GM18951 (cell line): ENCODE measurements around the gene ARL3.
"Not testable (repeated sequence)": the region's sequence is repeated elsewhere in the genome, so short reads cannot be mapped to it uniquely, and the experiment has no call there.

Source experiments
- POLR2A ChIP-seq: IDR thresholded peaks from 4 replicates; pipeline ENCODE4 v1.6.1; 2011; ENCODE audit warnings: mild to moderate bottlenecking; ENCODE audit not compliant: insufficient read length, insufficient read depth; ENCODE audit errors: extremely low read depth
- in situ Hi-C: fragments of 300-500 bp; cut with MboI; formaldehyde crosslinking; loops from one replicate; pipeline ENCODE4 v1.12.0; 2022; ENCODE audit warnings: low sequenced_read_pairs, mixed read lengths, inconsistent platforms; ENCODE audit not compliant: unreplicated experiment

ARL3 gene, protein sequence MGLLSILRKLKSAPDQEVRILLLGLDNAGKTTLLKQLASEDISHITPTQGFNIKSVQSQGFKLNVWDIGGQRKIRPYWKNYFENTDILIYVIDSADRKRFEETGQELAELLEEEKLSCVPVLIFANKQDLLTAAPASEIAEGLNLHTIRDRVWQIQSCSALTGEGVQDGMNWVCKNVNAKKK

DNA sequence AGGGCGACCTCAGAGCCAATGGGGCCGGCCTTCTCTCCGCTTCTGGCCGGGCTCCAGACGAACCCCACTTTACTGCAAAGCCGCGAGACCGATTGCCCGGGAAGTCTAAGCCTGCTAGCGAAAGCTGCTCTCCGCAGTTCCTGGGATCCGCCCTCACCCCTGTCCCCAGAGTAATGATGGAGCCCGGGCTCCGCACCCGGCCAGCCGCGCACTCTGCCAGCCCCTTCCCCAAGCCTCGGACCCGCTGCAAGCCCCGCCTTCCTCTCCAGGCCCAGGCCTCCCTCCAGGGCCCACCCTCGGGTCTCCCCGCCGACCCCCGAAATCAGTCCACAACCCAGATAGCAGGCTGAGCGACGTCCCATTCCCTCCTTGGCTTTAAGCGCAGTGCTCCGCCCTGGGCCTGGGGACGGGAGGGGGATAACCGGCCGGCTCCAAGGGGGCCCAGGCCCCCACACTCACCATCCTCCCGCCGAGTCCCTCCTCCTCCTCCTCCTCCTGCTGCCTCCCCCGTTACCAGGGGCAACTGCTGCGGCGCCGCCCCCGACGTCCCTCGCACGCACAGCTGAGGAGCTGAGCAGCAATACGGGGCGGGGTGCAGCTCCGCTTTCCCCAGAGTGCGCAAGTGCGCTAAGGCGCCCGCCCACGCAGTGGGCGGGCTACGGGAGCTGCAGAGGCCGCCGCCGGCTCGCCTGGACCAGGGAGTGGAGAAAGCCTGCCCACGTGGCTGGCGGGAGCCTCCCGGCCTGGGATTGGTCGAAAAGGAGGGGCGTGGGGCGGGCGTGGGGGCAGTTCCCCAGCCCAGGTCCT is at the start of gene ARL3:
Gene ARL3 (minus strand): TSS at position 584 of the 807 bp plus-strand sequence. CDS start 122 bp downstream, at position 462.
- peak; percentile 61 for TF ChIP-seq POLR2A
- in situ Hi-C loops, result no loop called here

DNA sequence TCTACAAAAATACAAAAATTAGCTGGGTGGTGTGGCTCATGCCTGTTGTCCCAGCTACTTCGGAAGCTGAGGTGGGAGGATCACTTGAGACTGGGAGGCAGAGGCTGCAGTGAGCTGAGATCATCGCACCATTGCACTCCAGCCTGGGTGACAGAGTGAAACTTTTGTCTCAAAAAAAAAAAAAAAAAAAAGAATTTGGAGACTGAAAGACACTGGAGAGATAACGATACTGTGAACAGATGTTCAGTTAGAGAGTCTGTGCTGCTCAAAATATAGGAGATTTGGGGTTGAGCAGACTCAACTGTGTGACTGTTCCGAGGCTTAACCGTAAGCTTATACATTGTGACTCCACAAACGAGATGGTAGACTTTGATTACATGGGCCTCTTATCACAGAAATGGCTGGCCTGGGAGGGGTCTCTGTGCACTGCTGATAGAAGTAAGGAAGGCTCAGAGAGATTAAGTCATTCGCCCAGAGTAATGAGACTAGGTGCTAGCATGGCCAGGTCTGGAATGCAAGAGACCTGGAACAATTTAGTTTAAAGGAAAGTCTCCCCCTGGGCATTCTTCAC is 48.9 kb upstream of the ARL3 start:
- TF ChIP-seq POLR2A, result no peak
- in situ Hi-C loops, result no loop called here

DNA sequence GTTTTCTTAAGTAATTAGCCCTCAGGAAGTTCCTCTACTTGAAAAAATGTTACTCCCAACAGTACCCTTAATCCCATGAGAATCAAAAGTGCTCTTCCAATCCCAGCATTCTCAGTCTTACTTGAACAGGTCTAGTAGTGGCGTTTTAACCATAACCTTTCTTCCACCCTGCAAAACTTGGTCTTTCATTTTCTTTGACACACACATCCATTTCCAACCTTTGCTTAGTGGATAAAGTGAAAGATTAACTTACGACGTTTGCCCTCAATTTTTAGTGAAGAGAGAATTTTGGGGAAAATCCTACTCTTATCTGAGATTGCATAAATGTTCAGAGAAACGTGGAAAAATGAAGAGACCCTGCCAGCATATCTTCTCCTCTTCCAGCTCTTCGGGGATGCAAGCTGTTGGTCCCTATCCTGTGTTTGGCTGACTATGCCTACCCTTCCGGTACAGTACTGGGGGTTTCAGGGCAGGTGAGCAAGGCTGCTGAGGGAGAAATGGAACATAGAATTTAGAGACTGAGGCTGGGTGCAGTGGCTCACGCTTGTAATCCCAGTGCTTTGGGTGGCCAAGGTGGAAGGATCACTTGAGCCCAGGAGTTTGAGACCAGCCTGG is 48.3 kb upstream of the ARL3 start:
- in situ Hi-C loops, result no loop called here
- no peak for TF ChIP-seq POLR2A

DNA sequence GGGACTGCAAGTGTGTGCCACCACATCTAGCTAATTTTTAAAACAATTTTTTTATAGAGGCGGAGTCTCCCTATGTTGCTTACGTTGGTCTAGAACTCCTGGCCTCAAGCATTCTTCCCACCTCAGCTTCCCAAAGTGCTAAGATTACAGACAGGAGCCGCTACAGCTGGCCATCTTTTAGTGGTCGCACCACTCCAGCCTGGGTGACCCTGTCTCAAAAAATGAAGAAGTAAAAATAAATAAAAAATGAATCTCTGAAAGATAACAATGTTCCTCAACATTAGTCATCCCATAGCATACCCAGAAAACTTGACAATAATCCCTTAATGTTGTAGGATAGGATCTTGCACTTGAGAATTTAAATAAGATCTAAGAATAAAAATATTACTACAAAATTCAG is 47.8 kb upstream of the ARL3 start:
- no peak for TF ChIP-seq POLR2A
- in situ Hi-C loops, result no loop called here

DNA sequence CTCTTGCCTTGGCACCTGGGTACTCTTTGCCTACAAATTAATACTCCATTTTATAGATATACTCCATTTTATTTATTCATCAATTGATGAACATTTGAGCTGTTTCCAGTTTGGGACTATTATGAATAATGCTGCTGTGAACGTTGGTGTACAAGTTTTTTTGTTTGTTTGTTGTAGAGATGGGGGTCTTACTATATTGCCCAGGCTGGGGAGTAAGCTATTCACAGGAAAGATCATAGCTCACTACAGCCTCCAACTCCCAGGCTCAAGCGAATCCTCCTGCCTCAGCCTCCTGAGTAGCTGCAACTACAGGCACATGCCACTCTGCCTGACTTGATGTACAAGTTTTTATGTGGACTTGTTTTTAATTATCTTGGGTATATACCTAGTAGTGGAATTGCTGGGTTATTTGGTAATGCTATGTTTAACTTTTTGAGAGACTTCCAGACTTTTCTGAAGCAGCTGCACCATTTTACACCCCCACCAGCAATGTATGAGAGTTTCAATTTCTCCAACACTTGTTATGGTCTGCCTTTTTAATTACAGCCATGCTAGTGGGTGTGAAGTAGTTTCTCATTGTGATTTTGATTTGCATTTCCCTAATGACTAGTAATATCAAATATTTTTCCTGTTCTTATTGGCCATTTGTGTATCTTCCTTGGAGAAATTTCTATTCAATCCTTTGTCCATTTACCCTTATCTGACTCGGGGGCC is 45.5 kb upstream of the ARL3 start:
- TF ChIP-seq POLR2A, result no peak
- in situ Hi-C loops, result no loop called here

DNA sequence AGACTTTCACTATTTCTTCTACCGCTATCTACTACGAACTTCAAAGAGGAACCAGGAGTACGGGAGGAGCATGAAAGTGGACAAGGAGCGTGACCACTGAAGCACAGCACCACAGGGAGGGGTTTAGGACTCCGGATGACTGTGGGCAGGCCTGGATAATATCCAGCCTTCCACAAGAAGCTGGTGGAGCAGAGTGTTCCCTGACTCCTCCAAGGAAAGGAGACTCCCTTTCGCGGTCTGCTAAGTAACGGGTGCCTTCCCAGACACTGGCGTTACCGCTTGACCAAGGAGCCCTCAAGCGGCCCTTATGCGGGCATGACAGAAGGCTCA is 44.7 kb upstream of the ARL3 start:
- in situ Hi-C loops, result not testable (repeated sequence)

DNA sequence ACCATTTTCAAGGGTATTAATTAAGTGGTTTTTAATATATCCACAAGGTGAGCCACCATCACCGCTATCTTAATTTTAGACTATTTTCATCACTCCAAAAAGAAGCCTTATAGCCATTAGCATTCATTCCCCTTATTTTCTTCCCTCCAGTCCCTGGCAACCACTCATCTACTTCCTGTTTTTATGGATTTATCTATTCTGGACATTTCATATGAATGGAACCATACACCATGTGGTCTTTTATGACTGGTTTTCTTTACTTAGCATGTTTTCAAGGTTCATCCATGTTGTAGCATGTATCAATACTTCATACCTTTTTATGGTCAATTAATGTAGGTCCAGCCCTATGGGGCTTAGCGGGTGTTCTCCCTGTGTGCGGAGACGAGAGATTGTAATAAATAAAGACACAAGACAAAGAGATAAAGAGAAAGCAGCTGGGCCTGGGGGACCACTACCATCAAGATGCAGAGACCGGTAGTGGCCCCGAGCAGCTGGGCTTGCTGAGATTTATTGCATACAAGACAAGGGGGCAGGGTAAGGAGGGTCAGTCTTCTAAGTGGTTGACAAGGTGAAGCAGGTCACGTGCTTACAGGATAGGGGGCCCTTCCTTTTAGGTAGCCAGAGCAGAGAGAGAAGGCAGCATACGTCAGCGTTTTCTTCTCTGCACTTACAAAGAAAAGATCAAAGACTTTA is 44.2 kb upstream of the ARL3 start:
- in situ Hi-C loops, result no loop called here
- no peak for TF ChIP-seq POLR2A

DNA sequence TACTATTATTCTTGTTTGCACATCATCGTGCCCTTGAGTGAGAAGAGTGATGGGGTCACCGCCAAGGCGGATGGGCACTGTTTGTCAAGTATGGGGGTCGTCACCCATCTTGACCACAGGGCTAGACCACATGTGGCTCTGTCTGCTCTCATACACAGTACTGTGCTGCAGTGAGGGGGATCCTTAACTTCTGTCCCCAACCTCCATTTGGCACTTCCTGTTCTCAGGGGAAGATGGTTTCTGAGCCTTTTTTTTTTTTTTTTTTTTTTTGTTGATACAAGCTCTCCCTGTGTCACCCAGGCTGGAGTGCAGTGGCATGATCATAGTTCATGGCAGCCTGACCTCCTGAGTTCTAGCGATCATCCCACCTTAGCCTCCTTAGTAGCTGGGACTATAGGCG is 43.1 kb upstream of the ARL3 start:
- in situ Hi-C loops, result no loop called here

DNA sequence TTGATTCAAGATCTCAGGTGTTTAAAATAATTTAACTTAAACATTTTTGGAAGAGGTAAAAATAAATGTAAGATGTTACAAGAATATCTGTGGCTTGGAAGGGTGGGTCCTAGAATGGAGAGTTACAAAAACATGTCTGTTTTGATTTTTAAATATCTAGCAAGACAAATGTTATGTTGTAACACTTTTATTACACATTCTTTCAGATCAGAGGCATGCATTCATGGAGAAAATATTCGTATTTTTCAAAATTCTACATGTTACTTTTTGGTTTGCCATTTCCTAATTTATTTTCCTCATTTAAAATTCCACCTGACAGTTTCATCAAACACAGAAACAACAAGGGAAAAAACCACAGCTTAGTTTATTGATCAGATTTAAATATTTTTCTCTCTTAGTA is 39.5 kb upstream of the ARL3 start:
- in situ Hi-C loops, result no loop called here
- TF ChIP-seq POLR2A, result no peak

More for the DNA sequence above, 43.1 kb upstream of the ARL3 start:
- TF ChIP-seq POLR2A, result no peak

DNA sequence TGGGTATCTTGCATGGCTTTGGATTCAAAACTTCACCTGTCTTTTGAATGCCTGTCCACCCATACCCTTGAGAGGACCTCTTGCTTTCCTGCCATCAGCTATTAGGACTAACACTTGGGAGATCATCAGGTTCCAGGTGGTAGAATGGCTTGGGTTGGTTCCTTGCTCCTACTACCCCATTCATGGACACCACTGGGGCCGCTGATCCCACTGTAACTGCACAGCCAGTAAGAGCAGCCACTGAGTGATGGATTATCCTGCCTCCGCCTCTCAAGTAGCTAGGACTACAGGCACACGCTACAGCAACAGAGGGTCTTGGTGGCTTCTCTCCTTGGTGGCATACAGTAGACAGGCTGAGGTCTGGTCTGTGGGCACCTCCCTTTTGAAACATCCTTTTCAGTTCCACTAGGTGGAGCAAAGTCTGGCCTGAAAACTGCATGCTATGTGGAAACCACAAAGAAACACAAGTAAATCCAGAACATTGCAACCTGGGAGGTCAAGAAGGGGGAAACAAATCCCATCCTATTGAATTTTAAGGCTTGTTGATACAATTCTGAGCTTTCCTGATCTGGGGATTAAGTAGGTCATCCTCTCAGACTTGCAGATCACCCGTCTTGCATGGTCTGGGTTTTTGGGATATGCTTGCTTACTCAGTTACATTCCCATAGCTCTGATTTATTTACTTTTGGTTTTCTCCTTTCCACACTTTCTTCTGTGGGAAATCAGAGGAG is 38.9 kb upstream of the ARL3 start:
- no peak for TF ChIP-seq POLR2A
- in situ Hi-C loops, result no loop called here

DNA sequence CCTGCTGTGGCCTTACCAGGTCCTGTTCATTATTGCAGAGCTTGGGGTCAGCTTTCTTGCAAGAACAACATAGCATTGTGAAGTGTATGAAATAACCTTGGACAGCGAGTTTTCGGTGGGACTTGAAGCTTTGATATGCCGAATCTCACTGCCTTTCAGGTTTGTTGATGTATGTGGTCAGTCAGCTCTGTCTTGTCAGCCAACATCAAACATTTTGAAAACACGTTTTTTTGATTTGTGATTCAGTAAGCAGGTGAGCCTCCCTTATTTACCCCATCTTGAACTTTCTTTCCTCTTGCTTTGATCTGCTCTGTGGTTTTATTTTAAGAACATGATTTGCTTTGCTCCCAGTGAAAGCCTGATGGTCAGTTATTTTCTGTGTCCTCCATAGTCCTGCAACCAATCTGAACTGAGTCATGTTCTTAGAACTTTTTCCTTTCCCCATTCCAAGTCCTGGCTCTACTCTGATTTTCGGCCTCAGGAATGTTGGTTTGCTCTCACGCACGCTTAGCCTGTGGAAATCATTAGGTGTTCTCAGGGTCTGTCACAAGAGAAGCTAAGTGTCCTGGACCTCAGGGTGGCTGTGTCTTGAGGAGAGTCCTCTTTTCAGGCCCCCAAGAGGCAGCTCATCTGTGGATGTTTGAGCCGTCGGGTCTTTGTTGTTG is 38.2 kb upstream of the ARL3 start:
- in situ Hi-C loops, result no loop called here
- no peak for TF ChIP-seq POLR2A

DNA sequence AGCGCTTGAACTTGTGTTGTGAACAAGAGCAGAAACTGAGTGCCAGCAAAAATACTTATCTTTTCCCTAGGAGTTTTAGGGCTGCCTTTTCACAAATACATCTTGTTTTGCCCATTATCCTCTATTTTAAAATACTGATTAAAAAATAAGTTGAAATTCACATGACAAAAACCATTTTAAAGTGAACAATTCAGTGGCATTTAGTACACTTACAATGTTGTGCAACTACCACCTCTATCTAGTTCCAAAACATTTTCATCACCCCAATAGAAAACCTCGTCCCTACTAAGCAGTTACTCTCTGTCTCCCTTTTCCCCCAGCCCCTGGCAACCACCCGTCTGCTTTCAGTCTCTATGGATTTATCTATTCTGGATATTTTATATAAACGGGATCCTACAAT is 31.0 kb upstream of the ARL3 start:
- in situ Hi-C loops, result no loop called here
- no peak for TF ChIP-seq POLR2A
